IPS-20b (cell line): ENCODE measurements around the gene SH2D6.

ENCODE experiments used
- H3K27ac ChIP-seq: one replicate; pipeline ENCODE4 v1.5.1; 2013; ENCODE audit warnings: low read length
- H3K27me3 ChIP-seq: 2 replicates; pipeline ENCODE4 v1.6.1; 2013; ENCODE audit warnings: mild to moderate bottlenecking, low read length, inconsistent platforms; ENCODE audit not compliant: insufficient read depth
- H3K36me3 ChIP-seq: 2 replicates; pipeline ENCODE4 v1.6.1; 2013; ENCODE audit warnings: low read depth, mild to moderate bottlenecking, inconsistent platforms, low read length, moderate library complexity; ENCODE audit not compliant: insufficient read depth
- H3K4me1 ChIP-seq: 2 replicates; pipeline ENCODE4 v1.6.1; 2013; ENCODE audit warnings: mild to moderate bottlenecking, control low read depth, inconsistent platforms, low read length, moderate library complexity; ENCODE audit not compliant: insufficient read depth
- H3K4me3 ChIP-seq: 2 replicates; pipeline ENCODE4 v1.5.1; 2013; ENCODE audit warnings: mild to moderate bottlenecking, low read length, inconsistent platforms
- H3K9ac ChIP-seq: 2 replicates; pipeline ENCODE4 v1.6.1; 2013; ENCODE audit warnings: low read depth, mild to moderate bottlenecking, inconsistent platforms, low read length, moderate library complexity
- H3K9me3 ChIP-seq: 2 replicates; pipeline ENCODE4 v1.6.1; 2013; ENCODE audit warnings: mild to moderate bottlenecking, low read depth, low read length, inconsistent platforms; ENCODE audit not compliant: insufficient read depth

The SH2D6 gene

GRCh38 chr2:85399183-85399455 lies 19.4 kb upstream of the SH2D6 start:
- H3K4me1 ChIP-seq = no peaks in the 10 kb centered on the region
- H3K9ac ChIP-seq = no peak overlapping the region

GRCh38 chr2:85400023-85400422 lies 18.5 kb upstream of the SH2D6 start:
- Histone ChIP-seq H3K9ac (no peak overlapping the region), H3K36me3 (no peaks in the 10 kb centered on the region), H3K27me3 (no peaks in the 10 kb centered on the region), H3K4me1 (no peaks in the 10 kb centered on the region), H3K4me3 (no peak overlapping the region), H3K9me3 (no peaks in the 10 kb centered on the region), H3K27ac (no peak overlapping the region)

More at GRCh38 chr2:85399183-85399455, 19.4 kb upstream of the SH2D6 start:
- H3K27ac ChIP-seq = no peak overlapping the region
- no peak overlapping the region for H3K4me3 ChIP-seq
- no peaks in the 10 kb centered on the region for H3K36me3 ChIP-seq
- no peaks in the 10 kb centered on the region for H3K27me3 ChIP-seq
- no peaks in the 10 kb centered on the region for H3K9me3 ChIP-seq

GRCh38 chr2:85400541-85401463 lies 17.7 kb upstream of the SH2D6 start:
- H3K27ac ChIP-seq = no peak overlapping the region
- H3K4me1 ChIP-seq = peaks cover 4% of the 10 kb centered on the region; the same call in 1 of the 2 replicates
- no peaks in the 10 kb centered on the region for H3K9me3 ChIP-seq
- no peaks in the 10 kb centered on the region for H3K27me3 ChIP-seq
- H3K36me3 ChIP-seq = no peaks in the 10 kb centered on the region
- H3K4me3 ChIP-seq = no peak overlapping the region
- H3K9ac ChIP-seq = no peak overlapping the region

GRCh38 chr2:85401464-85401805 lies 17.1 kb upstream of the SH2D6 start:
- Histone ChIP-seq H3K27ac (no peak overlapping the region), H3K9me3 (no peaks in the 10 kb centered on the region)

GRCh38 chr2:85401844-85402243 lies 16.7 kb upstream of the SH2D6 start:
- Histone ChIP-seq H3K27ac (no peak overlapping the region), H3K4me1 (peaks cover 4% of the 10 kb centered on the region; the same call in 1 of the 2 replicates), H3K36me3 (no peaks in the 10 kb centered on the region), H3K27me3 (no peaks in the 10 kb centered on the region), H3K9me3 (no peaks in the 10 kb centered on the region), H3K9ac (no peak overlapping the region), H3K4me3 (no peak overlapping the region)

More at GRCh38 chr2:85401464-85401805, 17.1 kb upstream of the SH2D6 start:
- no peaks in the 10 kb centered on the region for H3K27me3 ChIP-seq
- H3K36me3 ChIP-seq = no peaks in the 10 kb centered on the region
- H3K9ac ChIP-seq = no peak overlapping the region
- H3K4me3 ChIP-seq = no peak overlapping the region
- H3K4me1 ChIP-seq = peaks cover 4% of the 10 kb centered on the region; the same call in 1 of the 2 replicates

- Histone ChIP-seq H3K4me1 (peaks cover 18% of the 10 kb centered on the region), H3K36me3 (no peaks in the 10 kb centered on the region), H3K27me3 (no peaks in the 10 kb centered on the region), H3K9me3 (no peaks in the 10 kb centered on the region), H3K4me3 (no peak overlapping the region), H3K27ac (no peak overlapping the region), H3K9ac (no peak overlapping the region)
Measured at GRCh38 chr2:85405201-85406059, 13.1 kb upstream of the SH2D6 start.

- Histone ChIP-seq H3K27ac (no peak within 1 kb of the TSS), H3K4me3 (peak within 1 kb of the TSS; percentile 36), H3K9ac (no peak within 1 kb of the TSS), H3K9me3 (no peaks in the 10 kb centered on the region), H3K36me3 (no peaks in the 10 kb centered on the region), H3K4me1 (peaks cover 18% of the 10 kb centered on the region), H3K27me3 (peaks cover 23% of the 10 kb centered on the region; the same call in 1 of the 2 replicates)
Measured at GRCh38 chr2:85409845-85410583, 8.5 kb upstream of the SH2D6 start, which contains the start of gene CAPG. Gene CAPG, minus strand, starts transcription at chr2:85410366. Its CDS starts 8,221 bp downstream, at chr2:85402145.

- Histone ChIP-seq H3K9me3 (no peaks in the 10 kb centered on the region), H3K27me3 (peaks cover 24% of the 10 kb centered on the region; the same call in 1 of the 2 replicates), H3K4me1 (peaks cover 14% of the 10 kb centered on the region), H3K9ac (no peak overlapping the region), H3K27ac (no peak overlapping the region), H3K36me3 (no peaks in the 10 kb centered on the region), H3K4me3 (no peak overlapping the region; the same call in 1 of the 2 replicates)
Measured at GRCh38 chr2:85410584-85411404, 7.7 kb upstream of the SH2D6 start.

- Histone ChIP-seq H3K4me3 (no peak overlapping the region), H3K27ac (no peak overlapping the region)
Measured at GRCh38 chr2:85411405-85411748, 7.1 kb upstream of the SH2D6 start.

GRCh38 chr2:85413592-85414420 lies 4.7 kb upstream of the SH2D6 start:
- Histone ChIP-seq H3K4me1 (peaks cover 14% of the 10 kb centered on the region), H3K9me3 (no peaks in the 10 kb centered on the region), H3K27ac (no peak overlapping the region), H3K36me3 (no peaks in the 10 kb centered on the region), H3K4me3 (peak overlapping the region; percentile 77), H3K27me3 (peaks cover 24% of the 10 kb centered on the region; the same call in 1 of the 2 replicates), H3K9ac (peak overlapping the region; percentile 52)

More at GRCh38 chr2:85411405-85411748, 7.1 kb upstream of the SH2D6 start:
- no peak overlapping the region for H3K9ac ChIP-seq
- no peaks in the 10 kb centered on the region for H3K9me3 ChIP-seq
- H3K36me3 ChIP-seq = no peaks in the 10 kb centered on the region
- H3K27me3 ChIP-seq = peaks cover 24% of the 10 kb centered on the region; the same call in 1 of the 2 replicates
- H3K4me1 ChIP-seq = peaks cover 14% of the 10 kb centered on the region
